H1 (cell line): ENCODE results near the gene ITGA11. TPM values are rescaled to one million over a fixed set of nuclear protein-coding genes. Genes with fewer than 3 reads are reported as not detected.

Experiments used
- CTBP2 ChIP-seq: IDR thresholded peaks from 2 replicates; pipeline ENCODE4 v1.7.0; 2011; ENCODE audit warnings: borderline replicate concordance, mild to moderate bottlenecking, moderate library complexity, mixed read lengths, low read length; ENCODE audit not compliant: insufficient read depth, insufficient read length
- NRF1 ChIP-seq: IDR thresholded peaks from 2 replicates; pipeline ENCODE4 v1.6.1; 2011; ENCODE audit warnings: mild to moderate bottlenecking, low read depth, low read length, improper control_type of control experiment
- RBBP5 ChIP-seq: IDR thresholded peaks from 2 replicates; pipeline ENCODE4 v1.7.1; 2012; ENCODE audit warnings: low read depth, mild to moderate bottlenecking, inconsistent platforms, low read length, moderate library complexity, borderline replicate concordance
- SIN3A ChIP-seq, 2 experiments: IDR thresholded peaks in 1 of 2; conservative IDR thresholded peaks in 1 of 2; 2 replicates each; pipeline ENCODE4 v1.6.1; 2011 to 2012; ENCODE audit warnings: low read length in 2 of 2, improper control_type of control experiment in 1 of 2, low read depth in 1 of 2, mild to moderate bottlenecking in 1 of 2
- SP2 ChIP-seq: IDR thresholded peaks from 2 replicates; pipeline ENCODE4 v1.6.1; 2012; ENCODE audit warnings: mild to moderate bottlenecking, low read length, inconsistent platforms
- polyA plus RNA-seq, 7 experiments: library from polyadenylated mRNA; depleted of rRNA in 3 of 7; stranded (reverse) in 5 of 7; unstranded in 2 of 7; fragments of >200 nt in 5 of 7; fragments of 200-250 nt in 2 of 7; gene quantifications; 1 replicate in 5 of 7; 2 replicates in 1 of 7; 4 replicates in 1 of 7; pipeline versions ENCODE4 v1.2.1 to v1.2.3, GENCODE V29; 2011 to 2013; ENCODE audit warnings: missing spikeins in 2 of 7, mixed read lengths in 2 of 7
- total RNA-seq: library from RNA; stranded (reverse); fragmentation: NEBNext Ultra II Directional; extraction: Animal tissue kit (Norgen Biotek cat#: 25700); gene quantifications from 2 replicates; pipeline ENCODE4 v1.2.1, GENCODE V29; 2021

ITGA11 gene
- total and polyA plus RNA-seq, 2 of the 8 experiments (the other 6 are each of a cell fraction or from before 2014, with no cell fraction given), result 0.05 to 0.06 TPM

GRCh38 chr15:68402432-68403160, 29.4 kb downstream of the ITGA11 start (continued):
- TF ChIP-seq CTBP2 (no peak), SIN3A (conservative IDR thresholded peaks at IDR 0.05 in 1 of 2, IDR thresholded peaks at IDR 0.05 in 1 of 2; ENCODE audit: low read depth in 1 of 2, low read length in 2 of 2) (no peak), RBBP5 (no peak), SP2 (no peak), NRF1 (no peak)
